Left cardiac atrium (tissue), 4 donors: ENCODE measurements around the gene SLAMF9. TPM values are rescaled to one million over a fixed set of nuclear protein-coding genes. Genes with fewer than 3 reads are reported as not detected.
A peak's percentile ranks its signal among the peaks of the same experiment; 100 is the strongest.

Experiments
- ATAC-seq, 2 donors: fragments of 200-7000 bp; cut with Tn5 transposase; one replicate each; pipeline ENCODE4 v1.9.1; 2020; ENCODE audit warnings: mild to moderate bottlenecking in 2 of 2, moderate library complexity in 2 of 2
- DNase-seq: peaks from one replicate; pipeline ENCODE4 v3.0.0-alpha.2; 2020
- intact Hi-C, 2 donors: fragments of 100-400 bp; cut with DNase I; formaldehyde crosslinking; loops; one replicate each; pipeline versions ENCODE4 v1.14.1 to v1.15.1; 2022 to 2023
- long read RNA-seq: library from polyadenylated mRNA; unstranded; transcript quantifications from one replicate; pipeline ENCODE4 v2.0.0, GENCODE V29; 2021
- total RNA-seq, 2 donors: library from RNA; stranded (reverse); fragmentation: NEBNext Ultra II Directional; extraction: Animal tissue kit (Norgen Biotek cat#: 25700); gene quantifications; one replicate each; pipeline ENCODE4 v1.2.1, GENCODE V29; 2021
- donor health status: DM: no; HTN: yes; CAD: no.
- donor health status: DM: no; HTN: yes; CAD: no; lungs with severe emphysema.
- donor health status: DM: yes; HTN: yes; CAD: no.
- donor health status: Dilated cardiomyopathy.

SLAMF9 gene
- total RNA-seq = under 1 TPM in 1 of 2 donors, not detected in 1; 0.35 TPM
- long read RNA-seq, partial matches to known transcripts = 0 of 1 reads
- long read RNA-seq, other reads (novel, unspliced or antisense) = 0 of 1 reads

DNA sequence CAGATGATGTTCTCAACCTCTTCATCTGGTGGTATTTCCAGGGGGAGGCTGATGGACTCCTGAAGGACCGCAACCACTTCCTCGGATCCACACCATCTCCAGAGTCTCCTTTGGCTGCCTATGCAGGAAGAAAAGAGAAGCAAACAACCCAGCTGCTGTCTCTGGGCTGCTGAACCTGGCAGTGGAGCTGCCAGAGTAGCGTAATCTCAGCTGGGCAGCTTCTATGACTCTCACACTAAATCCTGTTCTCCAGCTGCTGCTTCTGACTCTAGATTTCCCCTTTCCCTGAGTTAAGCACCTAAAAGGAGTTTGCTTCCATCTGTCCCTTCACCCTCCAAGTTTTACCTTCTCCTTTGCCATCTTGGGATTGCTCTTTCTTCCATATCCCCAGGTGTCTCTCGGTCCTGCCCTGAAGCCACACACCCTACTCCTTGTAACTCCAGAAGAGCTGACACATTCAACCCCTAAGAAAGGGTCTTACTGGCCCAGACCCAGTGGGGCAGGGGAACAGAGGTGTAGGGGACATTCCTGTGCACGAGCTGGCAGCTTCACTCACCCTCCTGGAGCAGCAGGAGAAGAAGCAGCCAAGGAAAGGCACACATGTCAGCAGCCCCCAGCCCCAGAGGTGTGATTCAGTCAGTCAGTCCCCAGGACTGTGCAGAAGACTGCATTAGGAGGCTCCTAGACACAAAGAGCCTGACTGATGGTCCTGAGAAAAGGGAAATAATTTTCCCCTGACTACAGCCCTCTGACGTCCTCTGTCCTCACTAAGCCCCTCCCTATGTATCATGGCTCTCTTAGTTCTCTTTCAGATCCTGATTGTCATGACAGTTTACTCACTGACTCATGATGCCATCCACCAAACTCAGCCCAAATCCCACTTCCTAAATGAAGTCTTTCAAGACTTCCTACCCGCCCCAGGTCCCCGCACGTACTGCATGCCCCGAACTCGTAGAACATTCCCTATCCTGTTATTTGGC, at the start of gene SLAMF9:
Gene SLAMF9, minus strand, starts transcription at position 702 of the 980 bp plus-strand sequence. Its CDS starts 100 bp downstream, at position 602.
- DNase-seq = no peak
- peak in 1 of 2 donors; percentile 49 for ATAC-seq
- intact Hi-C loops = no loop called here

- no peak for DNase-seq
- ATAC-seq = no peak
- intact Hi-C loops = no loop called here
Observed at GRCh38 chr1:160001440-160001839, 47.4 kb upstream of the SLAMF9 start.

GRCh38 chr1:159999204-159999603, 45.2 kb upstream of the SLAMF9 start:
- intact Hi-C loops = no loop called here
- DNase-seq (no peak), ATAC-seq (peak in 1 of 2 donors; percentile 67)

DNA sequence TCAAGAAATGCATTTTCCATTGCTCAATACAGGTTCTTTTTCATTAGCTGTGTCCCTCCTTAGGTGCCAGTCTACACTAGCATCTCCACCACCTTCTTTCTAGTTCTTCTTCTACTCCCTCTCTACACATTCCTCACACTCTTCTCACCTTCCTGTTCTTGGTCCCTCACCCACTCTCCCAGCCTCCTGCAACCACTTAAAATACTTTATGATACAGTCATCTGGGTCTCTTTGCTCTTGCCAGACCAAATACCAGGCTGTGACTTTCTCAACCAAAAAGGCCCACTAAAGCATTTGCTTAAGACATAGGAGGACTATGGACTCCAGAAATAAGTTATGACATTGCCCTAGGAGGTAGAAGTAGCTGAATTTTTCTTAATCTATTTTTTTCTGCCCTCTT, 42.6 kb upstream of the SLAMF9 start:
- intact Hi-C loops = no loop called here
- peak; percentile 69 to 88 for ATAC-seq
- no peak for DNase-seq

DNA sequence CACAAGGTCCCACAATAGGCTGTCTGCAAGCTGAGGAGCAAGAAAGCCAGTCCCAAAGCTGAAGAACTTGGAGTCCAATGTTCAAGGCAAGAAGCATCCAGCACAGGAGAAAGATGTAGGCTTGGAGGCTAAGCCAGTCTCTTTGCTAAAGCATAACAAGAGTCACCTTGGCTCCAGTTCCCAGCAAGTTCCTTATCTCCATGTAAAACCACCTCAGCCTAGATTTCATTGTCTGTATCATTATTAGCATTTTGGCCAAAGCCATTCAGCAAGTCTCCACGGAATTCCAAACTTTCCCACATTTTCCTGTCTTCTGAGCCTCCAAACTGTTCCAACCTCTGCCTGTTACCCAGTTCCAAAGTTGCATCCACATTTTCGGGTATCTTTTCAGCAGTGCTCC, 40.9 kb upstream of the SLAMF9 start:
- ATAC-seq = no peak
- no peak for DNase-seq
- intact Hi-C loops = no loop called here

GRCh38 chr1:159993911-159994310, 39.9 kb upstream of the SLAMF9 start:
- DNase-seq = no peak
- intact Hi-C loops = no loop called here
- no peak for ATAC-seq

- DNase-seq = peak; percentile 36
- intact Hi-C loops = no loop called here
- peak; percentile 66 to 88 for ATAC-seq
Observed at GRCh38 chr1:159992161-159992560, 38.1 kb upstream of the SLAMF9 start.

DNA sequence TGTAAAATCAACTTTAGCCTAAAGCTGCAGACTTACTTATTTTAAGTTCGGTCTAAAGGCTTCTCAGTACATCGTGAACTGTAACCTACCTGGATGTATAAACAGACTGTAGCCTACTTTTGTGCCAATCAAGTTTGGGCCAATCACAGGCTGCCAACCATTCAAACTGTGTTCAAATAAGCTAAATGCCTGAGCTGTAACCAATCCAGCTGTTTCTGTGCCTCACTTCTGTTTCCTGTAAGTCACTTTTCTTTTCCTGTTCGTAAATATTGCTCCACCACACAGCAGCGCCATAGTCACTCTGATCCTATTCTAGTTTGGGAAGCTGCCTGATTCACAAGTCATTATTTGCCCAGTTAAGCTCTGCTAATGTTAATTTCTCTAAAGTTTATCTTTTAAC, 37.5 kb upstream of the SLAMF9 start:
- ATAC-seq (no peak), DNase-seq (no peak)
- intact Hi-C loops = no loop called here

DNA sequence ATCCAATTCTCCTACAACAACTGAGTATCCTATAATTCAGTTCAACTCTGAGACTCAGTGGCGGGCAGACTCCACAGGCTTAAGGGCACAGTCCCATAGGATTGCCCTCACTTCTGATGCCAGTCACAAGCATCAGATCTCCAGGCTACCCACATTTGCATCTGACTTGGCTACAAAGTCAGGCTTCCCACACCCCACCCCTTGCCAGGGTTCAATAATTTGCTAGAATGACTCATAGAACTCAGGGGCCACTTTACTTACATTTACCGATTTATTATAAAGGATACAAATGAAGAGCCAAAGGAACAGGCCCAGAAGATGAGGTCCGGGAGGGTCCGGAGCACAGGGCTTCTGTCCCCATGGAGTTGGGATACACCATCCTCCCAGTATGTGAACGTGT, 36.0 kb upstream of the SLAMF9 start:
- ATAC-seq (no peak), DNase-seq (no peak)
- intact Hi-C loops = no loop called here

DNA sequence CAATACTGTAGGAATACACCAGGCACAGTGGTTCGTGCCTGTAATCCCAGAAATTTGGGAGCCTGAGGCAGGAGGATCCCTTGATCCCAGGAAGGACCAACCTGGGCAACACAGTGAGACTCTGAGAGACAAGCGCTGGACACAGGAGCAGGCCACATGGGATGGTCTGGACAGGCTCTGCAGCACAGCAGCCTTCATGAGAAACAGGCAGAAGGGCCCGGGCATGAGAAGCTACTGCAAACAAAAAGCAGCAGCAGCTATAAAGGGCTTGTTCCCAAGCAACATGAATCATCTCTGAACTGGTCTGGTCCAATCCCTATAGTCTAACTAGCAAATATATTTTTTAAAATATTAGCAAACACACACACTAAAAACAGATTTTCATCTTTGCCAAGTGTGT, 35.5 kb upstream of the SLAMF9 start:
- ATAC-seq (no peak), DNase-seq (no peak)
- intact Hi-C loops = no loop called here

DNA sequence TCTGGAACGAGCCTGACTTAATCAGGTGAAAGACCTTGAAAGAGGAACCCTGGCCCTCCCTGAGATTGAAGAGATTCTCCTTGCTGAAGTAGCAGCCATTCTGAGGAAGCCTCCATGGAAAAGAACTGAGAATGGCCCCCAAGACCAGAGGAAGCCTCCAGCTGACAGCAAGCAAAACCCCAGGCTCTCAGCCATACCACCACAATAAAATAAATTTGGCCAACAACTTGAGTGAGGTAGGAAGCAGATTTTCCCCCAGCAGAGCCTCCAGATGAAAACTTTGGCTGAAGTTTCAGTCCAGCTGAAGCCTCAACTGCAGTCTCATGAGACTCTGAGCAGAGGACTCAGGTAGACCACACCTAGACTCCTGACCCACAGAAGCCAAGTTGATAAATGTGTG, 34.0 kb upstream of the SLAMF9 start:
- intact Hi-C loops = no loop called here

DNA sequence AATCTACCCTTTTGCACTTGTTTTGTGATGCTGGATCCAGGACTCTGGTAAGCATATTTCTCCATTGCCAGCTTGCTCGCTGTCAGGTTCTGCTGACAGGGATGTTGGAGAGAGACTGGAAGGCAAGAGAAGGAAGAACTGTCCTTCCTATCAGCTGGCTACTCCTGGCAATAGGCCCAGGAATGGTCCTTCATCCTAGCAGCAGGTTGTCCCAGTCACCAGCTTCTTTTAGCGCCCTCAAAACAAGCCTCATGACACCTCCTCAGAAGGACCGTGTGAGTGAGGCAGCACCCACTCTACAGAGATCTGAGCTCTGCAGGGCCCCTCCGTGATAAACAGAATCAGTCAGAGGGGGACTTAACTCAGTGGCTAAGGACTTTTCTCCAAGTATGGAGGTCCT, 33.1 kb upstream of the SLAMF9 start:
- peak; percentile 39 for DNase-seq
- intact Hi-C loops = no loop called here
- peak; percentile 76 to 86 for ATAC-seq

More for the DNA sequence above, 34.0 kb upstream of the SLAMF9 start:
- ATAC-seq (no peak), DNase-seq (no peak)

- no peak for ATAC-seq
- intact Hi-C loops = no loop called here
- DNase-seq = no peak
Observed at GRCh38 chr1:159986531-159986930, 32.5 kb upstream of the SLAMF9 start.

- DNase-seq = no peak
- no peak for ATAC-seq
- intact Hi-C loops = no loop called here
Observed at GRCh38 chr1:159986093-159986492, 32.1 kb upstream of the SLAMF9 start.

GRCh38 chr1:159985473-159985872, 31.4 kb upstream of the SLAMF9 start:
- DNase-seq (no peak), ATAC-seq (no peak)
- intact Hi-C loops = no loop called here

- intact Hi-C loops = no loop called here
- ATAC-seq (no peak), DNase-seq (no peak)
Observed at GRCh38 chr1:159983681-159984080, 29.6 kb upstream of the SLAMF9 start.

DNA sequence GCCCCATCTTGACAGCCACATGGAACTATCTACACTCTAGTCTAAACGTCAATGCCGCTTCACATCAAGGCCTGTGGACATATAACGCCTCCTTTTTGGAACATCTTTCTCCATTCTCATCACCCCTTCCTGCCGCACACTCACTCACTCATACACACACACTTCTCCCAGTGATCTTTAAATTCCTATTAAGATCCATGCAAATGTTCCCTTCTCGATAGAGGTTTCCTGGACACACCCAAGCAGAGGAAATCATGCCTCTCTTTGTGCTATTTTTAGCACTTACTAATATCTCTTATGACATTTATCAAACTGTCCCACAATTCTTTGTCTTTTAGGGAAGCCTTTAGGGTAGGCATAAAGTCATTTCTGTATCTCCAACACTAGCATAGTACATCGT, 28.2 kb upstream of the SLAMF9 start:
- no peak for ATAC-seq
- DNase-seq = no peak
- intact Hi-C loops = no loop called here

DNA sequence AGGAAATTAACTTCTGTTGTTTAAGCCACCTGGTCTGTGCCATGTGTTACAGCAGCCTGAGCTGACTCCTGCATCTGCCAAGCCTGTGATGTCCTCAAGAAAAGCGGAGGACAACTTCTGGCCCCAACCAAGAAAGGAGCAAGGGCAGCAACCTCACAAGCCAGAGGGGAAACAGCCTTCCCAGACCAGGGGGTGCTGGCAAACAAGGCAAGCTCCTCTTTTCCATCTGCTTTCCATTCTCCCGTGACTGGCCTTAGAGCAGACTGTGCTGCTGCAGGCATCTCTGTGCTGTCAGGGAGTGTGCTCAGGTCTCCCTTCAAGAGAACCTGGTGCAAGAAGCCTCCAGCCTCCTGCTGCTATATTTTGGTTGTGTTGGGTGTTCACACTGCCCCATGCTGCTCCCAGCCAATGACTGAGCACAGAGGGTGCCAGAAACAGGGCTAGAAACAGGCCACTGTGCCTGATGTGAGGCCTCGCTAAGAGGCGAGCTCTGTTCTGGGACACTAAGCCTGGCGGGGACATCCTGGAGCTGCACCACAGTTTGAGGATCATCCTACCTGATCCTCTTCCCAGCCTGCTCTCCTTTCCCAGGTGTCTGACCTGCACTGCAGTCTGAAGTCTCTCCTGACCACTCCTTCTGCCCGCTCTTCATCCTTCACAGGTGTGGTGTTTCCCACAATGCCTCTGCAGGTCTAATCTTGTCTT, 27.5 kb upstream of the SLAMF9 start:
- intact Hi-C loops = no loop called here
- ATAC-seq (no peak), DNase-seq (no peak)

DNA sequence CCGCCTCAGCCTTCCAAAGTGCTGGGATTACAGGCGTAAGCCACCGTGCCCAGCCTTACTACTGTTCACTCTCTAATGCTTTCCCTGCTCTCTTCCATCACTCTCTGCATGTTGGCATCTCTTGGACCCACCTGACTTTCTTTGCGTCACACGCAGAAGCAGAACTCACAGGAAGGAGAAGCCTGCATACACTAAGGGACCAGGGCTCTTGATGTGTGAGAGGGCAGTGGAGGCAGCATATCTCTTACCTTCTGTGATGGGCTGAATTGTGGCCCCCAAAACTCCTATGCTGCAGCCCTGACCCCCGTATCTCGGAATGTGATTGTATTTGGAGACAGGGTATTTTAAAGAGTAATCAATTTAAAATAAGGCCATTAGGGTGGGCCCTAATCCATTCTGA, 26.7 kb upstream of the SLAMF9 start:
- intact Hi-C loops = no loop called here
- ATAC-seq (no peak), DNase-seq (no peak)

DNA sequence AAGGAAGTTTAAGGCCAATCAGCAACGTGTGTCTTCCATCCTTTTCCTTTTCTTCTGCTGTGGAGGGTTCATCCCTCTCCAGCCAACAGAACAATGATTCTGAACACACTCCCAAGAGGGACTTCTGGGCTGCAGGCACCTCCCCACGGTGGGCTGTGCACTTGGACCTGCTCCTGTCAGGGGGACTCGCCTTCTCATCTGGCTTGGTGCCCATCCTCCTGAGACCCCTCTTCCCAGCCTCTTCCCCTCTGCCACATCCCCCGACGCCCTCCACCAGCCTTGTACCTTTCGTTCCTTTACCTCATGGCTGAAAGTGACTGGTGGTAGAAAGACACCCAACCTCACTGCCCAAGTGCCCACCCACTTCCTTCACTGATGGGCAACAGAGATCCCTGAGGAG, 26.0 kb upstream of the SLAMF9 start:
- no peak for ATAC-seq

More for the DNA sequence above, 26.0 kb upstream of the SLAMF9 start:
- intact Hi-C loops = no loop called here
- DNase-seq = no peak
